ENCODE data around the gene DCC.

Gene DCC

DNA sequence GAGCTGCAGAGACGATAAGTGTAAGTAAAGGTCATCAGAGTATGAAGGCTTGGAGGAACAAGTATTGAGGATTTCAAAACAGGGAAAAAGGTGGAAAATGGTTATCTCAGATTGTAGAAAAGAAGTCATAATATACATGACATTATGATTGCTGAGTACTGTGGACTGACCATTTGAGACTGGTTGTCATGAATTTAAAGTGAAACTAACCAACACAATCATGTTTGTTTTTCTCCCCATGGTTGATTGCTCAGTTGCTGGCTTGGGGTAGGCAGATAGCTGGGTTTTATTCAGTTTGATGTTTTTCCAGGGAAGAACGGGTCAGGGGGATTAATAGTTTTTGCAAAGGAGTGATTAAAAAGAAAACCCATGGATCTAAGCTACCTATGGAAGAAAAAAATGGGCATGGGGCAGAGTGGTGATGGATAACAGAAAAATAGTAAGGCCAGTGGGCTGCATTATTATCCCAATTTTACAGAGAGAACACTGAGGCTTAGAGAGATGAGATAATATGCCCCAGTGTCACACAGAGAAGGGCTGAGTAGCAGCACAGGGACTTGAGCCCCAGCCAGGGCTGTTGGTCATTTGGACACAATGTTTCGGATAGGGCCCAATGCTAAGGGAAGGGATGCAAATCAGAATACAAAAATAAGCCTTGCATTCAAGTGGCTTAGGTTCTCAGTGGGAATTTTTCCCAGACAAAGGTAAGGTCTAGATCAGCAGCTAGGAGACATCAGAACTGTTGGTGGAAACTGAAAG lies 885.7 kb downstream of the DCC start:
- no peak overlapping the region for H3K9ac ChIP-seq (ENCODE audit: low read length)
- H3K79me2 ChIP-seq (ENCODE audit: low read length), result no peaks in the 10 kb centered on the region
- 0 out of 2 replicates have a peak overlapping the region, but pooled peaks have one; percentile 18 for H3K4me2 ChIP-seq (ENCODE audit: low read depth, low read length)
- peaks cover 7% of the 10 kb centered on the region for H3K4me1 ChIP-seq (ENCODE audit: low read length)
- TF ChIP-seq, protein P1, sequence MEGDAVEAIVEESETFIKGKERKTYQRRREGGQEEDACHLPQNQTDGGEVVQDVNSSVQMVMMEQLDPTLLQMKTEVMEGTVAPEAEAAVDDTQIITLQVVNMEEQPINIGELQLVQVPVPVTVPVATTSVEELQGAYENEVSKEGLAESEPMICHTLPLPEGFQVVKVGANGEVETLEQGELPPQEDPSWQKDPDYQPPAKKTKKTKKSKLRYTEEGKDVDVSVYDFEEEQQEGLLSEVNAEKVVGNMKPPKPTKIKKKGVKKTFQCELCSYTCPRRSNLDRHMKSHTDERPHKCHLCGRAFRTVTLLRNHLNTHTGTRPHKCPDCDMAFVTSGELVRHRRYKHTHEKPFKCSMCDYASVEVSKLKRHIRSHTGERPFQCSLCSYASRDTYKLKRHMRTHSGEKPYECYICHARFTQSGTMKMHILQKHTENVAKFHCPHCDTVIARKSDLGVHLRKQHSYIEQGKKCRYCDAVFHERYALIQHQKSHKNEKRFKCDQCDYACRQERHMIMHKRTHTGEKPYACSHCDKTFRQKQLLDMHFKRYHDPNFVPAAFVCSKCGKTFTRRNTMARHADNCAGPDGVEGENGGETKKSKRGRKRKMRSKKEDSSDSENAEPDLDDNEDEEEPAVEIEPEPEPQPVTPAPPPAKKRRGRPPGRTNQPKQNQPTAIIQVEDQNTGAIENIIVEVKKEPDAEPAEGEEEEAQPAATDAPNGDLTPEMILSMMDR (IDR thresholded peaks at IDR 0.05; ENCODE audit: low read length), result no peak
- TF ChIP-seq EZH2 (optimal IDR thresholded peaks at IDR 0.05; ENCODE audit: low read depth, low read length) (no peak), EZH2phosphoT487 (IDR thresholded peaks at IDR 0.05; ENCODE audit: low read length) (no peak)
- no peak overlapping the region for H3K4me3 ChIP-seq (ENCODE audit: low read length)
- H3K36me3 ChIP-seq (replicated peaks; ENCODE audit: insufficient read depth, low read length), result no peaks in the 10 kb centered on the region
- 0 out of 2 replicates have a peak overlapping the region, but pooled peaks have one; percentile 16 for H2AFZ ChIP-seq (ENCODE audit: low read length)
- H3K27ac ChIP-seq (ENCODE audit: low read length), result no peak overlapping the region
- H3K27me3 ChIP-seq (replicated peaks; ENCODE audit: insufficient read depth, low read length), result no peaks in the 10 kb centered on the region
- H3K9me3 ChIP-seq (replicated peaks; ENCODE audit: insufficient read depth, low read length), result no peaks in the 10 kb centered on the region
- H3F3A ChIP-seq (ENCODE audit: insufficient read depth, low read length), result no peaks in the 10 kb centered on the region
- no peaks in the 10 kb centered on the region for H4K20me1 ChIP-seq (ENCODE audit: insufficient read depth, low read length)
- DNase-seq, result no peak
- no peaks in the 10 kb centered on the region for H3K9me2 ChIP-seq (replicated peaks; ENCODE audit: insufficient read depth, low read length)

DNA sequence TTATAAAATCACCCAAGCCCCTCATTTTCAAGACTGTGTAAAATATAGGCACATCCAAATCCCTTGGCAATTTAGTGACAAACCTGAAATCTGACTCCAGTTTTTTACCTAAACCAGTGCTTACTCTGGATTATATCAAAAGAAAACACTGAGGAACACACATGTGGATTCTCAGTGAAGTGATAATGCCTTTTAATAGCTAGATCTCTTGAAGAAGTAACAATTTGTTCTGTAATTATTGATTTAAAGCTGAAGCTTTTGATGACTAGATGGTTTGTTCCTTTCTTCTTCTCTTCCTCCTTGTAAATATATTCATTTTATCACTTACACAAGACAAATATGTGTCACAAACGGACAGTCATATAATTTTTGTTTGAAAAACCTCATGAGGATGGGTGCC lies 894.6 kb downstream of the DCC start:
- H3K27me3 ChIP-seq (replicated peaks; ENCODE audit: insufficient read depth, low read length), result no peaks in the 10 kb centered on the region
- no peak overlapping the region for H3K9ac ChIP-seq (ENCODE audit: low read length)
- H3K27ac ChIP-seq (ENCODE audit: low read length), result no peak overlapping the region
- no peak overlapping the region for H3K4me2 ChIP-seq (ENCODE audit: low read depth, low read length)
- no peak overlapping the region for H3K4me3 ChIP-seq (ENCODE audit: low read length)
- H3K79me2 ChIP-seq (ENCODE audit: low read length), result no peaks in the 10 kb centered on the region
- no peaks in the 10 kb centered on the region for H3K9me2 ChIP-seq (replicated peaks; ENCODE audit: insufficient read depth, low read length)
- no peaks in the 10 kb centered on the region for H3F3A ChIP-seq (ENCODE audit: insufficient read depth, low read length)
- no peak overlapping the region for H2AFZ ChIP-seq (ENCODE audit: low read length)
- no peaks in the 10 kb centered on the region for H3K9me3 ChIP-seq (replicated peaks; ENCODE audit: insufficient read depth, low read length)
- no peaks in the 10 kb centered on the region for H3K36me3 ChIP-seq (replicated peaks; ENCODE audit: insufficient read depth, low read length)
- TF ChIP-seq EZH2phosphoT487 (IDR thresholded peaks at IDR 0.05; ENCODE audit: low read length) (no peak), EZH2 (optimal IDR thresholded peaks at IDR 0.05; ENCODE audit: low read depth, low read length) (no peak)
- TF ChIP-seq, protein P1 (IDR thresholded peaks at IDR 0.05; ENCODE audit: low read length), result no peak
- no peaks in the 10 kb centered on the region for H4K20me1 ChIP-seq (ENCODE audit: insufficient read depth, low read length)
- no peak for DNase-seq
- H3K4me1 ChIP-seq (ENCODE audit: low read length), result no peaks in the 10 kb centered on the region

GRCh38 chr18:53241161-53241560 lies 901.2 kb downstream of the DCC start:
- H3K9me2 ChIP-seq (replicated peaks; ENCODE audit: insufficient read depth, low read length), result no peaks in the 10 kb centered on the region
- no peaks in the 10 kb centered on the region for H3K4me1 ChIP-seq (ENCODE audit: low read length)
- no peak for DNase-seq
- no peak overlapping the region for H2AFZ ChIP-seq (ENCODE audit: low read length)
- no peaks in the 10 kb centered on the region for H3K79me2 ChIP-seq (ENCODE audit: low read length)
- no peak overlapping the region for H3K4me2 ChIP-seq (ENCODE audit: low read depth, low read length)
- no peaks in the 10 kb centered on the region for H3F3A ChIP-seq (ENCODE audit: insufficient read depth, low read length)
- H3K9me3 ChIP-seq (replicated peaks; ENCODE audit: insufficient read depth, low read length), result no peaks in the 10 kb centered on the region
- TF ChIP-seq EZH2phosphoT487 (IDR thresholded peaks at IDR 0.05; ENCODE audit: low read length), result no peak
- no peaks in the 10 kb centered on the region for H3K27me3 ChIP-seq (replicated peaks; ENCODE audit: insufficient read depth, low read length)
- H3K9ac ChIP-seq (ENCODE audit: low read length), result no peak overlapping the region
- H4K20me1 ChIP-seq (ENCODE audit: insufficient read depth, low read length), result no peaks in the 10 kb centered on the region
- H3K27ac ChIP-seq (ENCODE audit: low read length), result no peak overlapping the region
- H3K36me3 ChIP-seq (replicated peaks; ENCODE audit: insufficient read depth, low read length), result no peaks in the 10 kb centered on the region
- H3K4me3 ChIP-seq (ENCODE audit: low read length), result no peak overlapping the region

- Histone ChIP-seq H3K4me1 (ENCODE audit: low read length) (no peaks in the 10 kb centered on the region), H4K20me1 (ENCODE audit: insufficient read depth, low read length) (no peaks in the 10 kb centered on the region), H3K4me2 (ENCODE audit: low read depth, low read length) (no peak overlapping the region), H3K27me3 (replicated peaks; ENCODE audit: insufficient read depth, low read length) (no peaks in the 10 kb centered on the region), H3K4me3 (ENCODE audit: low read length) (no peak overlapping the region), H2AFZ (ENCODE audit: low read length) (no peak overlapping the region), H3K9me2 (replicated peaks; ENCODE audit: insufficient read depth, low read length) (no peaks in the 10 kb centered on the region), H3K27ac (ENCODE audit: low read length) (no peak overlapping the region), H3K9me3 (replicated peaks; ENCODE audit: insufficient read depth, low read length) (no peaks in the 10 kb centered on the region), H3K36me3 (replicated peaks; ENCODE audit: insufficient read depth, low read length) (no peaks in the 10 kb centered on the region), H3F3A (ENCODE audit: insufficient read depth, low read length) (no peaks in the 10 kb centered on the region), H3K79me2 (ENCODE audit: low read length) (no peaks in the 10 kb centered on the region), H3K9ac (ENCODE audit: low read length) (no peak overlapping the region)
- TF ChIP-seq, protein P1 (IDR thresholded peaks at IDR 0.05; ENCODE audit: low read length), result no peak
- TF ChIP-seq EZH2 (optimal IDR thresholded peaks at IDR 0.05; ENCODE audit: low read depth, low read length) (no peak), EZH2phosphoT487 (IDR thresholded peaks at IDR 0.05; ENCODE audit: low read length) (no peak)
- no peak for DNase-seq
Observed at GRCh38 chr18:53253789-53254188, 913.8 kb downstream of the DCC start.

Data from MM.1S (cell line).